Measurements from ENCODE around the gene PLK1. TPM values are rescaled to one million over a fixed set of nuclear protein-coding genes. Genes with fewer than 3 reads are reported as not detected.

Gene PLK1
- total RNA-seq, 1 donor: 16.8 TPM

DNA sequence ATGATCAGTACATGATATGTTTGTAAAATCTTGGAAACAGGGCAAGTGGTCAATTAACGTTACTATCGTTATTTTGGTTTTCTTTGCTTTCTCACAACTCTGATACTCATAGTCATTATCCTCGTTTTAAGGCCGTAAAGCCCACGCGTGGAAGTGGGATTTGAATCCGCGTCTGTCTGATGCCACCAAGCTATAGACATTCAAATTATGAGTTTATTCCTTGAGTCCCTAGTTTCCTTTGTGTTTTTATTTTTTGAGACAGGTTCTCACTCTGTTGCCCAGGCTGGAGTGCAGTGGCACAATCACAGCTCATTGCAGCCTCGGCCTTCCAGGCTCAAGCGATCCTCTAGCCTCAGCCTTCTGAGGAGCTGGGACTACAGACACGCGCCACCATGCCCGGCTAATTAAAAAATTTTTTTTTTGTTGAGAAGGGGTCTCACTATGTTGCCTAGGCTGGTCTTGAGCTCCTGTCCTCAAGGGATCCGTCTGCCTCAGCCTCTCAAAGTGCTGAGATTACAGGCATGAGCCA lies 36.4 kb upstream of the PLK1 start:
- peak; percentile 4 for DNase-seq (ENCODE audit: low read depth)
- no peak for TF ChIP-seq CTCF (IDR thresholded peaks at IDR 0.05; ENCODE audit: insufficient read depth, low read length)
- H3K4me3 ChIP-seq (ENCODE audit: low read depth, low read length): peak overlapping the region; percentile 100

DNA sequence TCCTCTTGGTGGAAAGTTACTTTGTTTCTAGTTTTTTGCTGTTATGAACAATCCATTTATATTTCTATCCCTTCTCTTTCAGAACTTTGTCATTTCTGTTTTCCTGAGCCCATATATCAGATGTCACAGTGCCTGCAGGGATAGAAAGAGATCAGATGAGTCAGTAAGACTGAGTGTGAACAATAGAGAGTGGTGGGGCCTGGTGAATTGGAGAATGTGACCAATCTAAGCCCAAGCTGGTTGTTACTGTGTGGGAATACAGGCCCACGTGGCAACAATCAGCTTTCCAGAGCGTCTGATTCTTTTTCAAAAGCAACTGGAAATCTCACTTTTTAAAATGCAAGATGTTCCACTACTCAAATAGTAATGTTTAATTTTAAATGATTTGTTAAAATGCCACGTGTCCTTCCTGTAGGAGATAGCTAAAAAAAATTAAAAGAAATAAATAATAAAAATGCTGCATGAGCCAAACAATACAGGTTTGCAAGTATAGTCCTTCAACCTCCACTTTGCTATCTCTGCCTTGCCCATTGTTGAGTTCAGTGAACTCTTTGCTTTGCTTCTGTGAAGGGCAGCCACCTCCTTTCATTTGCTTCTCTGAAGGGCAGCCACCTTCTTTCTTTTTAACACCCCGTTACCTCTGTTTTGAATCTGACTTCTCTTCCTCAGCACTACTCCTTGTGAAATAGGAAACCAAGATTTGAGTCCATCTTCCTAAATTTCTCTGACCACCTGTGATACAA lies 27.8 kb upstream of the PLK1 start:
- DNase-seq (ENCODE audit: low read depth): no peak
- H3K4me3 ChIP-seq (ENCODE audit: low read depth, low read length): no peak overlapping the region
- TF ChIP-seq CTCF (IDR thresholded peaks at IDR 0.05; ENCODE audit: insufficient read depth, low read length): no peak

- H3K4me3 ChIP-seq (ENCODE audit: low read depth, low read length): no peak overlapping the region
- TF ChIP-seq CTCF (IDR thresholded peaks at IDR 0.05; ENCODE audit: insufficient read depth, low read length): no peak
- no peak for DNase-seq (ENCODE audit: low read depth)
Measured at GRCh38 chr16:23651943-23652468, 26.7 kb upstream of the PLK1 start.

- no peak for DNase-seq (ENCODE audit: low read depth)
- TF ChIP-seq CTCF (IDR thresholded peaks at IDR 0.05; ENCODE audit: insufficient read depth, low read length): no peak
- H3K4me3 ChIP-seq (ENCODE audit: low read depth, low read length): no peak overlapping the region
Measured at GRCh38 chr16:23663918-23664317, 14.8 kb upstream of the PLK1 start.

DNA sequence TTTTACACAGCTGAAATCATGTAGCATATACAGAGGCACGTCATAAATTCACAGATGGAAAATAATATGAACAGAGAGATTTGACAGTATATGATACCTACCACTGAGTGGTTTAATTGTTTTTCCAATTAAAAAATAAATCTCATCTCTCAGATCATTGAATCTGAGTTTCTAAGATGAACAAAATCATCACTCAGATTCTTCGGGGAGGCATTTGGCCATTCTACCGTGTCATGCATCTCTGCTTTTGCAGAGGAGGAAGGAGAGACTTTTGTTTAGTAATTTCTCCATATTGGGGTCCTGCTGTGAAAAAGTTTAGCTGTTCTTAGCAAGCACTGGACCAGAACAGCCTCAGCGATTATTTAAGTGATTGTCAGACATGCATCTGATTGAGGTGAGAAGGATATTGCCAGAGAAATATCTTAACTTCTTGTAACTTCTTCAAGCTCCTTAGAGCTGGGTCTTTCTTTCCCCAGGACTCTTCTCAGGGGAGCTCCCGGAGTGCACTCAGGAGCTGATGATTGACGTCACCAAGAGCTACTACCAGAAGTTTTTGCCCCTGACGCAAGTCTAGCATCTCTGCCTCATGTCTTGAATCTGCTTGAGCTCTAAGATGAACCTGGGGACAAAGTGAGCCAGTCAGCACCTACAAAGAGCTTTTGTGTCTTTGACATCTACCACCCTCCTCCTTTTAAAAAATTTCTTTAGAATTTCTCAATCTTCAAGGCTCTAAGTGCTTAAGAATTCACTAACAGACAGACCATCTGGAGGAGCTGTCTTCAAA lies 11.9 kb upstream of the PLK1 start:
- no peak for TF ChIP-seq CTCF (IDR thresholded peaks at IDR 0.05; ENCODE audit: insufficient read depth, low read length)
- DNase-seq (ENCODE audit: low read depth): no peak
- H3K4me3 ChIP-seq (ENCODE audit: low read depth, low read length): no peak overlapping the region

DNA sequence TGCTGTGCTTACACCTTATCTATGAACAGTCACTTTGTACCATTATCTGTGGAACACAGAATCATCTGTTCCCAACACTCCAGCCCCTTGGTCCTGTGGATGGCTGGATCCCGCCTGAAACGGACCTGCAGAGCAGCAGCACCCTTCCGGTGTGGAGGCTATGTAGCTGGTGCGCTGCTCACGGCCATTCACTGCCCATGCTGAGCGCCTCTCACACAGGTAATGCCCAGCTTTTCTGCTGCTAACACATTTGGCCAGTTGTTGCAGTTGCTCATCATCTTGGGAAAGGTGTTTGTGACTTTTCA lies 11.4 kb upstream of the PLK1 start:
- no peak for DNase-seq (ENCODE audit: low read depth)
- no peak for TF ChIP-seq CTCF (IDR thresholded peaks at IDR 0.05; ENCODE audit: insufficient read depth, low read length)
- H3K4me3 ChIP-seq (ENCODE audit: low read depth, low read length): no peak overlapping the region
